IMR-90 (cell line): Measurements from ENCODE around the gene ALDOB. TPM values are rescaled to one million over a fixed set of nuclear protein-coding genes. Genes with fewer than 3 reads are reported as not detected.

Experiments used
- ATAC-seq: fragments of 200-7000 bp; cut with Tn5 transposase; 2 replicates; pipeline ENCODE4 v1.9.1; 2020; ENCODE audit warnings: low read depth, mild to moderate bottlenecking, moderate library complexity
- BruUV-seq: library from RNA; stranded (reverse); fragments of 400-500 nt; replicated peaks from 2 replicates; lab custom pipeline; 2021; lab: Mats Ljungman, UMichigan
- CTCF ChIA-PET: fragments of 300-600 bp; formaldehyde crosslinking; extraction: SDS; loops from one replicate; lab custom pipeline; 2021; ENCODE audit warnings: antibody characterized with exemption; lab: Yijun Ruan, JAX
- POLR2A ChIA-PET: fragments of 300-600 bp; sonication (Branson Sonifier 250); formaldehyde crosslinking; loops from one replicate; lab custom pipeline; 2022; ENCODE audit warnings: antibody characterized with exemption; ENCODE audit not compliant: unreplicated experiment; lab: Charles Lee
- DNase-seq: peaks from one replicate; pipeline ENCODE4 v3.0.0; 2013
- H2AFZ ChIP-seq: replicated peaks from 2 replicates; pipeline ENCODE3; 2013; ENCODE audit warnings: low read length, mild to moderate bottlenecking; ENCODE audit not compliant: poor library complexity
- H2AK5ac ChIP-seq: 2 replicates; pipeline ENCODE4 v1.6.1; 2013; ENCODE audit warnings: low read depth, low read length, inconsistent platforms
- H2AK9ac ChIP-seq: replicated peaks from 2 replicates; pipeline ENCODE3; 2013; ENCODE audit warnings: mild to moderate bottlenecking, low read depth, low read length, moderate library complexity; ENCODE audit not compliant: poor library complexity
- H2BK120ac ChIP-seq: 2 replicates; pipeline ENCODE4 v1.6.1; 2013; ENCODE audit warnings: low read depth, low read length, inconsistent platforms
- H2BK15ac ChIP-seq: 3 replicates; pipeline ENCODE4 v1.6.1; 2013; ENCODE audit warnings: low read depth, low read length, inconsistent platforms
- H2BK20ac ChIP-seq: 2 replicates; pipeline ENCODE4 v1.6.1; 2013; ENCODE audit warnings: low read depth, mild to moderate bottlenecking, inconsistent platforms, low read length, moderate library complexity
- H2BK5ac ChIP-seq: 2 replicates; pipeline ENCODE4 v1.6.1; 2013; ENCODE audit warnings: mild to moderate bottlenecking, low read depth, low read length, inconsistent platforms; ENCODE audit not compliant: poor library complexity, severe bottlenecking
- H3K14ac ChIP-seq: replicated peaks from 2 replicates; pipeline ENCODE4 v1.6.1; 2013; ENCODE audit warnings: low read depth, low read length, inconsistent platforms
- H3K18ac ChIP-seq: 2 replicates; pipeline ENCODE4 v1.6.1; 2013; ENCODE audit warnings: low read depth, low read length, control low read depth
- H3K23ac ChIP-seq: 2 replicates; pipeline ENCODE4 v1.6.1; 2013; ENCODE audit warnings: low read depth, low read length, inconsistent platforms
- H3K27ac ChIP-seq: 2 replicates; pipeline ENCODE4 v1.5.1; 2013; ENCODE audit warnings: mild to moderate bottlenecking, control low read depth, low read length; ENCODE audit not compliant: insufficient read depth
- H3K27me3 ChIP-seq: 2 replicates; pipeline ENCODE4 v1.6.1; 2013; ENCODE audit warnings: low read length; ENCODE audit not compliant: control insufficient read depth, insufficient read depth
- H3K36me3 ChIP-seq: 2 replicates; pipeline ENCODE4 v1.6.1; 2013; ENCODE audit warnings: low read length, mixed read lengths; ENCODE audit not compliant: control insufficient read depth, insufficient read depth
- H3K4ac ChIP-seq: 2 replicates; pipeline ENCODE4 v1.6.1; 2013; ENCODE audit warnings: low read depth, low read length, inconsistent platforms
- H3K4me1 ChIP-seq: 2 replicates; pipeline ENCODE4 v1.6.1; 2013; ENCODE audit warnings: low read length, mixed read lengths; ENCODE audit not compliant: control insufficient read depth, insufficient read depth
- H3K4me2 ChIP-seq: 2 replicates; pipeline ENCODE4 v1.6.1; 2013; ENCODE audit warnings: low read depth, mild to moderate bottlenecking, control low read depth, low read length, moderate library complexity
- H3K4me3 ChIP-seq: 2 replicates; pipeline ENCODE4 v1.5.1; 2013; ENCODE audit warnings: low read depth, mild to moderate bottlenecking, control low read depth, low read length, moderate library complexity; ENCODE audit not compliant: insufficient read depth
- H3K56ac ChIP-seq: 2 replicates; pipeline ENCODE4 v1.6.1; 2013; ENCODE audit warnings: low read length, inconsistent platforms; ENCODE audit not compliant: insufficient read depth; ENCODE audit errors: extremely low read depth
- H3K79me1 ChIP-seq, 2 experiments: 2 replicates each; pipeline ENCODE4 v1.6.1; 2013; ENCODE audit warnings: low read length in 2 of 2, inconsistent platforms in 1 of 2, low read depth in 1 of 2
- H3K9ac ChIP-seq: 2 replicates; pipeline ENCODE4 v1.6.1; 2013; ENCODE audit warnings: low read depth, low read length, control low read depth
- H3K9me1 ChIP-seq: 2 replicates; pipeline ENCODE4 v1.6.1; 2013; ENCODE audit warnings: low read length, inconsistent platforms; ENCODE audit not compliant: insufficient read depth
- H3K9me3 ChIP-seq: 2 replicates; pipeline ENCODE4 v1.6.1; 2013; ENCODE audit warnings: low read length; ENCODE audit not compliant: control insufficient read depth, insufficient read depth
- H4K20me1 ChIP-seq: 2 replicates; pipeline ENCODE4 v1.6.1; 2013; ENCODE audit warnings: low read length, inconsistent platforms; ENCODE audit not compliant: insufficient read depth
- H4K5ac ChIP-seq: 2 replicates; pipeline ENCODE4 v1.6.1; 2013; ENCODE audit warnings: mild to moderate bottlenecking, low read depth, low read length, control low read depth
- H4K8ac ChIP-seq, 2 experiments: 2 replicates each; pipeline ENCODE4 v1.6.1; 2013; ENCODE audit warnings: low read depth in 2 of 2, low read length in 2 of 2, control low read depth in 1 of 2, inconsistent platforms in 1 of 2
- H4K91ac ChIP-seq: 2 replicates; pipeline ENCODE4 v1.6.1; 2013; ENCODE audit warnings: low read depth, low read length, inconsistent platforms; ENCODE audit not compliant: insufficient read depth
- BHLHE40 ChIP-seq: fragments of 150-350 bp; IDR thresholded peaks from 2 replicates; pipeline ENCODE4 v1.6.1; 2016; ENCODE audit warnings: mild to moderate bottlenecking, low read depth, low read length
- CEBPB ChIP-seq: IDR thresholded peaks from 2 replicates; pipeline ENCODE4 v1.6.1; 2012; ENCODE audit warnings: low read depth, low read length, improper control_type of control experiment
- FOS ChIP-seq: fragments of 150-350 bp; IDR thresholded peaks from 2 replicates; pipeline ENCODE4 v1.6.1; 2016; ENCODE audit warnings: low read depth, low read length
- MAFK ChIP-seq: IDR thresholded peaks from 2 replicates; pipeline ENCODE4 v1.6.1; 2012; ENCODE audit warnings: low read depth, low read length, improper control_type of control experiment
- MAZ ChIP-seq: IDR thresholded peaks from 2 replicates; pipeline ENCODE4 v1.6.1; 2012; ENCODE audit warnings: low read depth, mild to moderate bottlenecking, low read length, improper control_type of control experiment, moderate library complexity, borderline replicate concordance
- MXI1 ChIP-seq: IDR thresholded peaks from 2 replicates; pipeline ENCODE4 v1.6.1; 2012; ENCODE audit warnings: low read depth, mild to moderate bottlenecking, low read length, moderate library complexity, borderline replicate concordance
- POLR2A ChIP-seq: IDR thresholded peaks from 2 replicates; pipeline ENCODE4 v1.6.1; 2012; ENCODE audit warnings: mild to moderate bottlenecking, low read depth, low read length
- RAD21 ChIP-seq: IDR thresholded peaks from 2 replicates; pipeline ENCODE4 v1.6.1; 2012; ENCODE audit warnings: low read length, improper control_type of control experiment
- RCOR1 ChIP-seq: IDR thresholded peaks from 2 replicates; pipeline ENCODE4 v1.6.1; 2012; ENCODE audit warnings: mild to moderate bottlenecking, low read length, improper control_type of control experiment; ENCODE audit not compliant: insufficient replicate concordance
- RFX5 ChIP-seq: IDR thresholded peaks from 2 replicates; pipeline ENCODE4 v1.8.0; 2012; ENCODE audit warnings: low read depth, mild to moderate bottlenecking, low read length, moderate library complexity
- SMC3 ChIP-seq: fragments of 150-350 bp; IDR thresholded peaks from 2 replicates; pipeline ENCODE4 v1.6.1; 2016; ENCODE audit warnings: low read depth, mild to moderate bottlenecking, antibody characterized with exemption, low read length, moderate library complexity
- WGBS, 2 experiments: methylation state at CpG; one replicate each; pipeline versions ENCODE4 v1.1.5 to v1.1.7; 2013; ENCODE audit warnings: missing lambda C conversion rate in 2 of 2; ENCODE audit not compliant: insufficient read length in 1 of 2; ENCODE audit errors: extremely low coverage in 2 of 2; 5-methylcytosine and 5-hydroxymethylcytosine counted together
- dilution Hi-C: fragments of 300-500 bp; cut with HindIII; formaldehyde crosslinking; loops from one replicate; pipeline ENCODE4 v1.14.3; 2018; ENCODE audit warnings: low sequenced_read_pairs; ENCODE audit not compliant: unreplicated experiment
- in situ Hi-C: fragments of 300-500 bp; cut with MboI; formaldehyde crosslinking; loops from 3 replicates; pipeline ENCODE4 v1.14.3; 2019; ENCODE audit warnings: low sequenced_read_pairs, inconsistent platforms, mixed read lengths
- intact Hi-C: fragments of 100-400 bp; cut with micrococcal nuclease; formaldehyde crosslinking; loops from 2 replicates; pipeline ENCODE4 v1.10.0; 2022
- polyA plus RNA-seq, 3 experiments: library from polyadenylated mRNA; depleted of rRNA; stranded (reverse); fragments of >200 nt; gene quantifications; 2 replicates each; pipeline ENCODE4 v1.2.3, GENCODE V29; 2012; ENCODE audit warnings: low replicate concordance in 1 of 3
- total RNA-seq: library from RNA; depleted of rRNA; stranded (reverse); fragments of >200 nt; gene quantifications from 2 replicates; pipeline ENCODE4 v1.2.3, GENCODE V29; 2012
- TF ChIP-seq, protein P1 (sequence below): fragments of 150-350 bp; IDR thresholded peaks from 2 replicates; pipeline ENCODE4 v1.6.1; 2017; ENCODE audit warnings: mild to moderate bottlenecking, antibody characterized with exemption, low read length, low read depth
- TF ChIP-seq, protein P2 (sequence below): conservative IDR thresholded peaks from 2 replicates; pipeline ENCODE4 v1.5.1; 2012; ENCODE audit warnings: mild to moderate bottlenecking, low read depth, low read length, improper control_type of control experiment
- TF ChIP-seq, protein P3 (sequence below): fragments of 150-350 bp; IDR thresholded peaks from 2 replicates; pipeline ENCODE4 v1.6.1; 2016; ENCODE audit warnings: low read depth, mild to moderate bottlenecking, low read length, moderate library complexity, borderline replicate concordance

The ALDOB gene
- total and polyA plus RNA-seq, 2 of the 4 experiments (the other 2 are of a cell fraction): not detected

DNA sequence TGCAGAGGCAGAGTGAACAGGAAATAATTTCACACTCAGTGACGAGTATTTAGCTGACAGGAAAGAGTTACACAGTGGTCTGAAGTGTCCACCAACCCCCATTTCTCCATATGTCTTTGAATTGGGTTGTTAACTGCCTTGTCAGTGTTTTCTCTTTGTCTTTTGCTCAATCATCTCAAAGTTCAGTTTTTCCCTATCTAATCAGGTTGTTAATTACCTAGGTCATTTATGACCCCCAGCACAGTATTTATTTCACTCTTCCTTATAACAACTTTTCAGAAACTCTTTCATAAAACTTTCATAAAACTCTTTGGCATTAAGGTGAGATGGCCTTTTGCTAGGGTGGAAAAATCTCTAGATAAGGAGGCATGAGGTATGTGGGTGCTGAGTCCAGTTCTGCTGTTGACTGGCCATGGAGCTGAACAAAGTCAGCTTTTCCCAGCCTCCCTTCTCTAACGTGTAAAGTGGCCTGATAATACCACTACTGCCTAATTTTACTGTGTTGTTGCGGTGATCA is 5.2 kb upstream of the ALDOB start:
- Histone ChIP-seq H3K4me3 (no peak overlapping the region), H3K9me1 (no peaks in the 10 kb centered on the region), H2AK9ac (no peak overlapping the region), H3K4me2 (no peak overlapping the region), H3K27me3 (peaks cover 6% of the 10 kb centered on the region), H3K79me1 (no peaks in the 10 kb centered on the region), H4K91ac (no peak overlapping the region), H3K36me3 (no peaks in the 10 kb centered on the region), H3K27ac (no peak overlapping the region), H3K14ac (no peak overlapping the region), H3K9ac (no peak overlapping the region), H3K18ac (no peak overlapping the region), H4K5ac (no peak overlapping the region), H2BK5ac (no peak overlapping the region), H4K20me1 (no peaks in the 10 kb centered on the region), H2BK20ac (no peak overlapping the region), H3K56ac (no peak overlapping the region), H3K4me1 (no peaks in the 10 kb centered on the region), H3K4ac (no peak overlapping the region), H3K23ac (no peak overlapping the region), H2AFZ (no peak overlapping the region), H4K8ac (no peak overlapping the region), H2BK120ac (no peak overlapping the region), H3K9me3 (no peaks in the 10 kb centered on the region), H2AK5ac (no peak overlapping the region), H2BK15ac (no peak overlapping the region)
- CTCF ChIA-PET: no interaction called here
- in situ Hi-C loops (no loop called here), dilution Hi-C loops (no loop called here), intact Hi-C loops (no loop called here)
- no peak for ATAC-seq
- TF ChIP-seq POLR2A (no peak), MAZ (no peak), CEBPB (no peak), RCOR1 (no peak), RFX5 (no peak), SMC3 (no peak), RAD21 (no peak), BHLHE40 (no peak), MAFK (no peak), FOS (no peak), MXI1 (no peak)
- TF ChIP-seq, protein P1, sequence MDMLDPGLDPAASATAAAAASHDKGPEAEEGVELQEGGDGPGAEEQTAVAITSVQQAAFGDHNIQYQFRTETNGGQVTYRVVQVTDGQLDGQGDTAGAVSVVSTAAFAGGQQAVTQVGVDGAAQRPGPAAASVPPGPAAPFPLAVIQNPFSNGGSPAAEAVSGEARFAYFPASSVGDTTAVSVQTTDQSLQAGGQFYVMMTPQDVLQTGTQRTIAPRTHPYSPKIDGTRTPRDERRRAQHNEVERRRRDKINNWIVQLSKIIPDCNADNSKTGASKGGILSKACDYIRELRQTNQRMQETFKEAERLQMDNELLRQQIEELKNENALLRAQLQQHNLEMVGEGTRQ: no peak
- TF ChIP-seq, protein P2, sequence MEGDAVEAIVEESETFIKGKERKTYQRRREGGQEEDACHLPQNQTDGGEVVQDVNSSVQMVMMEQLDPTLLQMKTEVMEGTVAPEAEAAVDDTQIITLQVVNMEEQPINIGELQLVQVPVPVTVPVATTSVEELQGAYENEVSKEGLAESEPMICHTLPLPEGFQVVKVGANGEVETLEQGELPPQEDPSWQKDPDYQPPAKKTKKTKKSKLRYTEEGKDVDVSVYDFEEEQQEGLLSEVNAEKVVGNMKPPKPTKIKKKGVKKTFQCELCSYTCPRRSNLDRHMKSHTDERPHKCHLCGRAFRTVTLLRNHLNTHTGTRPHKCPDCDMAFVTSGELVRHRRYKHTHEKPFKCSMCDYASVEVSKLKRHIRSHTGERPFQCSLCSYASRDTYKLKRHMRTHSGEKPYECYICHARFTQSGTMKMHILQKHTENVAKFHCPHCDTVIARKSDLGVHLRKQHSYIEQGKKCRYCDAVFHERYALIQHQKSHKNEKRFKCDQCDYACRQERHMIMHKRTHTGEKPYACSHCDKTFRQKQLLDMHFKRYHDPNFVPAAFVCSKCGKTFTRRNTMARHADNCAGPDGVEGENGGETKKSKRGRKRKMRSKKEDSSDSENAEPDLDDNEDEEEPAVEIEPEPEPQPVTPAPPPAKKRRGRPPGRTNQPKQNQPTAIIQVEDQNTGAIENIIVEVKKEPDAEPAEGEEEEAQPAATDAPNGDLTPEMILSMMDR: no peak
- TF ChIP-seq, protein P3, sequence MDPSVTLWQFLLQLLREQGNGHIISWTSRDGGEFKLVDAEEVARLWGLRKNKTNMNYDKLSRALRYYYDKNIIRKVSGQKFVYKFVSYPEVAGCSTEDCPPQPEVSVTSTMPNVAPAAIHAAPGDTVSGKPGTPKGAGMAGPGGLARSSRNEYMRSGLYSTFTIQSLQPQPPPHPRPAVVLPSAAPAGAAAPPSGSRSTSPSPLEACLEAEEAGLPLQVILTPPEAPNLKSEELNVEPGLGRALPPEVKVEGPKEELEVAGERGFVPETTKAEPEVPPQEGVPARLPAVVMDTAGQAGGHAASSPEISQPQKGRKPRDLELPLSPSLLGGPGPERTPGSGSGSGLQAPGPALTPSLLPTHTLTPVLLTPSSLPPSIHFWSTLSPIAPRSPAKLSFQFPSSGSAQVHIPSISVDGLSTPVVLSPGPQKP: no peak
- no CpG with 5 or more reads among the region's 3 CpGs for WGBS, 2 experiments
- no TSS peak for BruUV-seq
- no peak for DNase-seq
- POLR2A ChIA-PET: no interaction called here
